Neural progenitor cell (in vitro differentiated cells): ENCODE data around the gene MRE11.

Experiments used
- CTCF ChIP-seq: fragments of 200-600 bp; sonication (generic); IDR thresholded peaks from 2 replicates; pipeline ENCODE4 v1.5.1; 2017; ENCODE audit warnings: antibody characterized with exemption, mild to moderate bottlenecking
- EZH2phosphoT487 ChIP-seq: fragments of 200-600 bp; sonication (generic); IDR thresholded peaks from 2 replicates; pipeline ENCODE4 v1.6.1; 2017; ENCODE audit warnings: antibody characterized with exemption

GRCh38 chr11:94521684-94522083 is 28.0 kb upstream of the MRE11 start:
- TF ChIP-seq CTCF (peak; percentile 44), EZH2phosphoT487 (no peak)
